HG02588 (cell line): ENCODE data around the gene LLCFC1.
"Not testable (repeated sequence)": the region's sequence is repeated elsewhere in the genome, so short reads cannot be mapped to it uniquely, and the experiment has no call there.

Source experiments
- ATAC-seq: cut with Tn5 transposase; IDR thresholded peaks from one replicate; pipeline ENCODE4 v1.9.1; 2021; ENCODE audit warnings: mild to moderate bottlenecking, moderate library complexity; ENCODE audit not compliant: unreplicated experiment

LLCFC1 gene

DNA sequence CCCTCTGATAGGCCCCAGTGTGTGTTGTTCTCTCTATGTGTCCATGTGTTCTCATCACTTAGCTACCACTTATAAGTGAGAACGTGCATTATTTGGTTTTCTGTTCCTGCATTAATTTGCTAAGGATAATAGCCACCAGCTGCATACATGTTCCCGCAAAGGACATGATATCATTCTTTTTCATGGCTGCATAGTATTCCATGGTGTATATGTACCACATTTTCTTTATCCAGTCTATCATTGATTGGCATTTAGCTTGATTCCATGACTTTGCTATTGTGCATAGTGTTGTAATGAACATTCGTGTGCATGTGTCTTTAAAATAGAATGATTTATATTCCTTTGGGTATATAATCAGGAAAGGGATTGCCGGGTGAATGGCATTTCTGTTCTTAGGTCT lies 39.1 kb downstream of the LLCFC1 start:
- ATAC-seq = not testable (repeated sequence)

DNA sequence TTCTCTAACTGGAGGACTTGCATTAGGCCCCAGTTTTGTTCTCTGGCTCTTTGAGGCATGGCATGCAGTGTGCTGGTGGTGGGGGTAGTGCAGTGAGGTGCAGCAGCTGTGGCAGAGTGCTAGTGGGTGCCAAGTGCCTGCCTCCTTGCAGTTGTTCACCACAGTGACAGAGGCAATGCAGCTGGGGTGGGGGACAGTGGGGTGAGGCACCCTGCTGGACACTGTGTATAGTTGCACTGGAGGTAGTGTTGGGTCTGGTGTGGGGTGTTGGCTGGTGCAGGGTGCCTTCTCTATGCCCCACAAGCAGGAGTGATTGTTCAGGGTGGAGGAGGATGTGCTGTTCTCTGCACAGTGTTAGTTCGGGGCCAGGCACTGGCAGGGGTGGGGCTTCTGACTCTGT lies 44.5 kb downstream of the LLCFC1 start:
- no peak for ATAC-seq

- ATAC-seq = no peak
These were observed 45.0 kb downstream of the LLCFC1 start for GRCh38 chr7:142984297-142984696.
